ENCODE results near the gene C6orf52.

C6orf52 gene

DNA sequence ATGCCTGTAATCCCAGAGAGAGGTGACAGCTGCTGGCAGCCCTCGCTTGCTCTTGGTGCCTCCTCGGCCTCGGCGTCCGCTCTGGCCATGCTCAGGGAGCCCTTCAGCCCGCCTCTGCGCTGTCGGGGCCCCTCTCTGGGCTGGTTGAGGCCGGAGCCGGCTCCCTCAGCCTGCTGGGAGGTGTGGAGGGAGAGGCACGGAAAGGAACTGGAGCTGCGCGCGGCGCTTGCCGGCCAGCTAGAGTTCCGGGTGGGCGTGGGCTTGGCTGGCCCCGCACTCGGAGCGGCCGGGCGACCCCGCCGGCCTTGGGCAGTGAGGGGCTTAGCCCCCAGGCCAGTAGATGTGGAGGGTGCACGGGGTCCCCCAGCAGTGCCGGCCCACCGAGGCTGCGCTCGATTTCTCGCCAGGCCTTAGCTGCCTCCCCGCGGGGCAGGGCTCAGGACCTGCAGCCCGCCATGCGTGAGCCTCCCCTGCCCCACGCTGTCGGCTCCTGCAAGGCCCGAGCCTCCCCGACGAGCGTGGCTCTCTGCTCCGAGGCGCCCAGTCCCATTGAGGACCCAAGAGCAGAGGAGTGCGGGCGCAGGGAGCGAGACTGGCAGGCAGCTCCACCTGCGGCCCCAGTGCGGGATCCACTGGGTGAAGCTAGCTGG lies 34.6 kb downstream of the C6orf52 start:
- H3K27ac ChIP-seq: no peak overlapping the region

DNA sequence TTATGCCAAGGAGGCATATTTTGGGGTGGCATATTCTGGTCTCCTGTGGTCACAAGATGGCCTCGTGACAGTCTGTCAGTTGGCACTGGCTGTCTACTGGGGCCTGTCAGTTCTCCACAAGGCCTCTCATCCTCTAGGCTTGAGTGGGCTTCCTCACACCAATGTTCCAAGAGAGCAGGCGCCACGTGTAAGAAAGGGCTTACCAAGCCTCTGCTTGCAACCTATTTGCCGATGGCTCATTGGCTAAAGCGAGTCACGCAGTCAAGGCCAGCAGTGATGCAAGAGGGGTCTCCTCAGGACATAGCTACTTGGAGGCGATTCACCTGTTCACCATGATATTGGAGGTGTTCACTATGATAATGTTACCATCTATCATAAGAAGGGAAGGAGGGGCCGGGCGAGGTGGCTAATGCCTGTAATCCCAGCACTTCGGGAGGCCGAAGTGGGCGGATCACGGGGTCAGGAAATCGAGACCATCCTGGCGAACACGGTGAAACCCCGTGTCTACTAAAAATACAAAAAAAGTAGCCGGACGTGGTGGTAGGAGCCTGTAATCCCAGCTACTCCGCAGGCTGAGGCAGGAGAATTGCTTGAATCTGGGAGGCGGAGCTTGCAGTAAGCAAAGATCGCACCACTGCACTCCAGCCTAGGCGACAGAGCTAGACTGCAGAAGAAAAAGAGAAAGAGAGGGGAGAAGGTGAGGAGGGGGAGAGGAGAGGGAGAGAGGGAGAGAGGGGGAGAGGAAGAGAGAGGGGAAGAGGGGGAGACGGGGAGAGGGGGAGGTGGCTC lies 35.3 kb downstream of the C6orf52 start:
- H3K4me1 ChIP-seq: 0 out of 2 replicates have a peak, but pooled peaks cover 7% of the 10 kb centered on the region
- no peaks in the 10 kb centered on the region for H3K27me3 ChIP-seq
- H3K27ac ChIP-seq: no peak overlapping the region
- H3K4me3 ChIP-seq: no peak overlapping the region
- peaks cover 25% of the 10 kb centered on the region for H3K9me3 ChIP-seq
- no peak for TF ChIP-seq Cebpa-rat (IDR thresholded peaks at IDR 0.05)
- no peak overlapping the region for H3K4me2 ChIP-seq
- H3K9ac ChIP-seq: no peak overlapping the region
- H4K20me1 ChIP-seq: no peaks in the 10 kb centered on the region
- H3K36me3 ChIP-seq: no peaks in the 10 kb centered on the region

More for the DNA sequence above, 34.6 kb downstream of the C6orf52 start:
- no peak for TF ChIP-seq Cebpa-rat (IDR thresholded peaks at IDR 0.05)
- no peaks in the 10 kb centered on the region for H4K20me1 ChIP-seq
- H3K4me1 ChIP-seq: 0 out of 2 replicates have a peak, but pooled peaks cover 7% of the 10 kb centered on the region
- peaks cover 30% of the 10 kb centered on the region for H3K9me3 ChIP-seq
- H3K4me3 ChIP-seq: no peak overlapping the region
- no peak overlapping the region for H3K4me2 ChIP-seq
- H3K9ac ChIP-seq: no peak overlapping the region
- H3K27me3 ChIP-seq: no peaks in the 10 kb centered on the region
- no peaks in the 10 kb centered on the region for H3K36me3 ChIP-seq

DNA sequence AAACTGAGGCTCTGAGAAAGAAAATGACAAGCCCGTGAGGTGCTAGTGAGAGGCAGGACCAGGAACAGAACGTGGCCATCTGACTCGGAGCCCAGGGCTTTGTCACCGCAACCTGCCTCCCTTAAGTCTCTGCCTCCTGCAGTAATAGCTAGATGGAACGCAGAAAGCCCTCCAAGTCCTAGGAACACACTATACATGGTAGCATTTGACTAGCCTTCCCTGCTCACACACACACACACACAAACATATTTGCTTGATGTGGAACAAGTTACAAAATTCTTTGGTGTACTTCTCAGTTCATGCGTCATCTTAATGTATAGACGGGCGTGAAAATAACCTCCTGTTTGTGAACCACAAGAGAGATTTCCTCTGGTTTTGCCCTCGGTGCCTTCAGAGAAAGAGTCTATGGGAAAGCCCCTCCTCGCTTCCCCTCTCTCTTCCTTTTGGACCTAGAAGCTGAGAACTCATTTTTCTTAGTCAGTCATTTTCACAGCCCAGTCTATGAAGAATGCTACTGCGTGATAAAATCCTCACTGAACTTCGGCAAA lies 38.8 kb downstream of the C6orf52 start:
- Histone ChIP-seq H3K9ac (no peak overlapping the region), H4K20me1 (no peaks in the 10 kb centered on the region), H3K4me1 (0 out of 2 replicates have a peak, but pooled peaks cover 7% of the 10 kb centered on the region), H3K36me3 (no peaks in the 10 kb centered on the region), H3K4me3 (no peak overlapping the region), H3K27me3 (no peaks in the 10 kb centered on the region), H3K4me2 (peak overlapping the region; percentile 37; the same call in 1 of the 2 replicates), H3K9me3 (peaks cover 10% of the 10 kb centered on the region), H3K27ac (no peak overlapping the region)
- TF ChIP-seq Cebpa-rat (IDR thresholded peaks at IDR 0.05): no peak

DNA sequence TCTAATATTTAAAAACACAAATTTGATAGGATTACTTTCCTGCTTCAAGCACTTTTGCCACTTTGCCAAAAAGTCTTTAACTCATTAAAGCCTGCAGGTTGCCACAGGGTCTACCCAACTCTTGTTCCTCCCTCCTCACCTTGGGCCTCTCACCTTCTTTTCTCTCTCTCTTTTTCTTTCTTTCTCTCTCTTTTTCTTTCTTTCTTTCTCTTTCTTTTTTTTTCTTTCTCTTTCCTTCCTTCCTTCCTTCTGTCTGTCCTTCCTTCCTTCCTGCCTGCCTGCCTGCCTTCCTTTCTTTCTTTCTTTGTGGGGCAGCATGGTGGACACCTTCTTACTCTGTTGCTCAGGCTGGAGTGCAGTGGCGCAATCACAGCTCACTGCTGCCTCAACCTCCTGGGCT lies 50.2 kb downstream of the C6orf52 start:
- Histone ChIP-seq H3K9me3 (no peaks in the 10 kb centered on the region), H3K27ac (no peak overlapping the region), H3K27me3 (no peaks in the 10 kb centered on the region), H3K4me3 (no peak overlapping the region), H4K20me1 (no peaks in the 10 kb centered on the region), H3K4me2 (no peak overlapping the region), H3K36me3 (no peaks in the 10 kb centered on the region), H3K9ac (no peak overlapping the region), H3K4me1 (peaks cover 12% of the 10 kb centered on the region)
- TF ChIP-seq Cebpa-rat (IDR thresholded peaks at IDR 0.05): no peak

DNA sequence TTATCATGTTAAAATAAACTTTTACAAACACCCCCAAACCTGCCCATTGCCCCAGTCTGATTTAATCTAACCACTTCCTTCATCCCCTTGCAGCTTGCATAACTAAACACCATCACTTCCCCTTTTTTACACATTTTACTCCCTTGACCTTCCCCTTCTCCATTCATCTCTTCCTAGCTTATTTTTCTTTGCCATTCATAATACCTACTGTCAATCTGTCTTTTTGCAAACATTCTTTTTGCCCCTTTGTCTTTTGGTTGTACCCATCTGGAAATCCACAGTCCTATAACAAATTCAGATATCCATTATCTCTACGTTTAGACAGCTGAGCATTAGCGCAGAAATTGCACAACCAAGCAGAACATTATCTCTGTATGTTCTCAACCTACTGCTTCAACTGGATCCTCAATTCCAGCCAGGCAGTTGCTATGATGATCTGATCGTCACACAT lies 51.2 kb downstream of the C6orf52 start:
- Histone ChIP-seq H3K4me3 (no peak overlapping the region), H3K36me3 (no peaks in the 10 kb centered on the region), H3K9ac (no peak overlapping the region), H3K27me3 (no peaks in the 10 kb centered on the region), H3K27ac (no peak overlapping the region), H3K4me2 (no peak overlapping the region), H3K9me3 (no peaks in the 10 kb centered on the region), H4K20me1 (no peaks in the 10 kb centered on the region), H3K4me1 (peaks cover 12% of the 10 kb centered on the region)
- no peak for TF ChIP-seq Cebpa-rat (IDR thresholded peaks at IDR 0.05)

DNA sequence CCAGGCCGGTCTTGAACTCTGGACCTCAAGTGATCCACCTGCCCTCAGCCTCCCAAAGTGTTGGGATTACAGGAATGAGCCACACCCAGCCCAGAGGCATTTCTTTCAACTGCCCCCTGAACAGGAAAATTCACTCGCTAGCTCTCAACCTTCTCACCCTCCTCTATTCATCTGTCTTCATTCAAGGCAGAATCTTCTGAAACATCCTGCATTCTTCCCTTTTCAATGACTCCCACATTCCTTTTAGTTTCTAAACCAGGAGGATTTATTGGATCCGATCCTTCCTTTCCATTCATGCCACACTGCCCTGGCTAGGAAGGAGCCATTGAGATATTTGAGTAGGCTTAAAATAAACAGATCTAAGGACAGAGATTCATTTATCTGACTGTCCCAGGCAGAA lies 52.9 kb downstream of the C6orf52 start:
- H3K27ac ChIP-seq: no peak overlapping the region
- no peaks in the 10 kb centered on the region for H4K20me1 ChIP-seq
- H3K9ac ChIP-seq: no peak overlapping the region
- no peak overlapping the region for H3K4me2 ChIP-seq
- H3K4me3 ChIP-seq: no peak overlapping the region
- H3K9me3 ChIP-seq: no peaks in the 10 kb centered on the region
- no peak for TF ChIP-seq Cebpa-rat (IDR thresholded peaks at IDR 0.05)
- H3K4me1 ChIP-seq: peaks cover 12% of the 10 kb centered on the region
- no peaks in the 10 kb centered on the region for H3K36me3 ChIP-seq
- H3K27me3 ChIP-seq: no peaks in the 10 kb centered on the region

DNA sequence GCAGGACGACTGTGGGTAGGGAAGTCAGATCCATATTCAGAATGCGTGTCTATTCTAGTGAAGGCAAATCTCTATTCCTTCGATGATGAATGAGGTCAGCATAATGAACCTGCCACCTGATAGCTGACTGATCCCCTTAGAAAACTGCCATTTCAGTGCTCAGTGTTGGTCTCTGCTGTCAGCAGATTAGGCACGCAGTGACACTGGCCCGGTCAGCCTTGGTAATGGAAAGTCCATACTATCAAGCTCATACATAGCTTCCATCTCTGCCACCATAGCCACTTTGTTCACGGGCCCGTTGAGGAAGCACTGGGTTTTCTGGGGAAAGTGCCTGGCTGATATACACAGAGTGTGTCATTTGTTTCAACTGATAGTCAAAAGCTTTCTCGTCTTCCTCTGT lies 54.0 kb downstream of the C6orf52 start:
- H3K27ac ChIP-seq: no peak overlapping the region
- H4K20me1 ChIP-seq: no peaks in the 10 kb centered on the region
- H3K4me3 ChIP-seq: no peak overlapping the region
- no peak overlapping the region for H3K4me2 ChIP-seq
- TF ChIP-seq Cebpa-rat (IDR thresholded peaks at IDR 0.05): no peak
- H3K9me3 ChIP-seq: no peaks in the 10 kb centered on the region
- H3K9ac ChIP-seq: no peak overlapping the region
- H3K4me1 ChIP-seq: peaks cover 12% of the 10 kb centered on the region
- no peaks in the 10 kb centered on the region for H3K36me3 ChIP-seq
- H3K27me3 ChIP-seq: no peaks in the 10 kb centered on the region

DNA sequence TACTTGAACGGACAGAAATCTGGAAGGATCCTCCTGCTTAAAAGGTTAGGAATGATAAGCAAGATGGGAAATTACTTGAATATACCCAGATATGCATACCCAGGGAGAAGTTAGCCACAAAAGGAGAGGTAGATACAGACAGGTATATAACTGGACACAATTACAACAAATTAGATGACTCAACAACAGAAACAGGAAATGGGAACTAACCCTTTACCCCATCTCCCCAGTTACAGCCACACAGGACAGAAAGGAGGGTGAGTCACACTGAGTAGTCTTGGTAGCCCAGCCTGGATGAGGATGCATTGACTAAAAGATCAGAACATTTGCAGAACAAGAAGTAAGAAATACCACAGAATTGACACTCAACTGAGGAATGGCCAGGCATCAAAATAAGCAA lies 61.2 kb downstream of the C6orf52 start:
- Histone ChIP-seq H3K4me1 (no peaks in the 10 kb centered on the region), H4K20me1 (no peaks in the 10 kb centered on the region), H3K27me3 (no peaks in the 10 kb centered on the region), H3K9ac (no peak overlapping the region), H3K4me3 (no peak overlapping the region), H3K4me2 (no peak overlapping the region), H3K27ac (no peak overlapping the region), H3K36me3 (no peaks in the 10 kb centered on the region), H3K9me3 (no peaks in the 10 kb centered on the region)
- no peak for TF ChIP-seq Cebpa-rat (IDR thresholded peaks at IDR 0.05)

DNA sequence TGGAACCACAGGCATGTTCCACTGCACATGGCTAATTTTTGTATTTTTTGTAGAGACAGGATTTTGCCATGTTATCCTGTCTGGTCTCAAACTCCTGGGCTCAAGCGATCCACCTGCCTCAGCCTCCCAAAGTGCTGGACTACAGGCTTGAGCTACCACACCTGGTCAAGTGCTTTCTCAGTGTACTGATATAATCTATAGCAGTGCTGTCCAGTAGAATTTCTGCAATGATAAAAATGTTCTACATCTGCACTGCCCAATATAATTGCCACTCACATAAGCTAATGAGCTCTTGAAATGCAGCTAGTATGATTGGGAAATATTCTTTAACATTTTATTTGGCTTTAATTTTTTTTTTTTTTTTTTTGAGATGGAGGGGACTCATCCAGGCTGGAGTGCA lies 64.2 kb downstream of the C6orf52 start:
- Histone ChIP-seq H3K36me3 (no peaks in the 10 kb centered on the region), H3K27me3 (no peaks in the 10 kb centered on the region), H3K9me3 (no peaks in the 10 kb centered on the region), H3K4me2 (no peak overlapping the region), H3K4me3 (no peak overlapping the region), H3K4me1 (no peaks in the 10 kb centered on the region), H3K27ac (no peak overlapping the region), H3K9ac (no peak overlapping the region), H4K20me1 (no peaks in the 10 kb centered on the region)
- no peak for TF ChIP-seq Cebpa-rat (IDR thresholded peaks at IDR 0.05)

DNA sequence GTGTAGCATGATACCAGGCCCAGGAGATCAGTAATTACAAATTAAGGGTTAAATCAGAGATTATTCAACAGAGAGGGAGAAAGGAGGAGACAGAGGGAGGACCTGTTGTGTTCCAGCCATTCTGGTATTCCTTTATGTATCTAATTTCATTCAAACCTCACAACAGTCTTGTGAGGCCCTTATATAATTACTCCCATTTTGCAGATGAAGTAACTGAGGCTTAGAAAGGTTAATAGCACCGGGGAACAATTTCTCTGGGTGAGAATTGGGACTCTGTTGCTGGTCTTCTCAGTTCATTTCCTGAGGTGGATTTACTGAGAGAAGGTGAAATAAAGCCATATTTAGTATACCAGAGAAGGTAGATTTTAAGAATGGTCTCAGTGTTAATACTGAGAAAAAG lies 66.6 kb downstream of the C6orf52 start:
- H3K9me3 ChIP-seq: no peaks in the 10 kb centered on the region
- H3K36me3 ChIP-seq: no peaks in the 10 kb centered on the region
- H3K27me3 ChIP-seq: no peaks in the 10 kb centered on the region
- H3K4me1 ChIP-seq: no peaks in the 10 kb centered on the region
- no peak overlapping the region for H3K27ac ChIP-seq
- H3K9ac ChIP-seq: no peak overlapping the region
- no peaks in the 10 kb centered on the region for H4K20me1 ChIP-seq
- no peak overlapping the region for H3K4me3 ChIP-seq
- no peak for TF ChIP-seq Cebpa-rat (IDR thresholded peaks at IDR 0.05)
- no peak overlapping the region for H3K4me2 ChIP-seq

All from BLaER1 (cell line).